PC-9 (cell line): ENCODE results near the gene ISOC1. TPM values are rescaled to one million over a fixed set of nuclear protein-coding genes. Genes with fewer than 3 reads are reported as not detected.

Experiments
- BruUV-seq: library from RNA; stranded (reverse); fragments of 400-500 nt; replicated peaks from 2 replicates; lab custom pipeline; 2021; lab: Mats Ljungman, UMichigan
- CTCF ChIA-PET: fragments of 300-600 bp; sonication (Branson Sonifier 250); formaldehyde crosslinking; loops from one replicate; lab custom pipeline; 2022; ENCODE audit warnings: antibody characterized with exemption; lab: Charles Lee
- POLR2A ChIA-PET: fragments of 300-600 bp; sonication (Branson Sonifier 250); formaldehyde crosslinking; loops from one replicate; lab custom pipeline; 2022; ENCODE audit warnings: antibody characterized with exemption; ENCODE audit not compliant: unreplicated experiment; lab: Charles Lee
- DNase-seq, 2 experiments: peaks; one replicate each; pipeline versions ENCODE4 v3.0.0 to v3.0.0-alpha.2; 2015 to 2022; ENCODE audit warnings: mixed read lengths in 1 of 2
- H2AFZ ChIP-seq: fragments of 200-600 bp; sonication (generic); 2 replicates; pipeline ENCODE4 v1.8.1; 2017; ENCODE audit warnings: antibody characterized with exemption
- H3F3A ChIP-seq: fragments of 200-600 bp; sonication (generic); 2 replicates; pipeline ENCODE4 v1.8.1; 2017; ENCODE audit warnings: antibody characterized with exemption, mild to moderate bottlenecking, low read depth; ENCODE audit not compliant: insufficient read depth
- H3K27ac ChIP-seq: fragments of 200-600 bp; sonication (generic); 2 replicates; pipeline ENCODE4 v1.6.1; 2016; ENCODE audit warnings: mixed run types
- H3K27me3 ChIP-seq: fragments of 200-600 bp; sonication (generic); 2 replicates; pipeline ENCODE4 v1.6.1; 2016; ENCODE audit warnings: low read depth, mixed run types; ENCODE audit not compliant: insufficient read depth
- H3K36me3 ChIP-seq: fragments of 200-600 bp; sonication (generic); 2 replicates; pipeline ENCODE4 v1.6.1; 2016; ENCODE audit warnings: low read depth, mixed run types
- H3K4me1 ChIP-seq: fragments of 200-600 bp; sonication (generic); replicated peaks from 2 replicates; pipeline ENCODE4 v1.6.1; 2016; ENCODE audit warnings: mixed run types; ENCODE audit not compliant: insufficient read depth
- H3K4me2 ChIP-seq: fragments of 200-600 bp; sonication (generic); 2 replicates; pipeline ENCODE4 v1.6.1; 2017; ENCODE audit warnings: mixed run types
- H3K4me3 ChIP-seq: fragments of 200-600 bp; sonication (generic); 2 replicates; pipeline ENCODE4 v1.6.1; 2016; ENCODE audit warnings: mixed run types
- H3K79me2 ChIP-seq: fragments of 200-600 bp; sonication (generic); 2 replicates; pipeline ENCODE4 v1.6.1; 2017; ENCODE audit warnings: low read depth, mixed run types
- H3K9me2 ChIP-seq: fragments of 200-600 bp; sonication (generic); 2 replicates; pipeline ENCODE4 v1.8.1; 2017; ENCODE audit warnings: mild to moderate bottlenecking; ENCODE audit not compliant: insufficient read depth
- H3K9me3 ChIP-seq: fragments of 200-600 bp; sonication (generic); 2 replicates; pipeline ENCODE4 v1.8.1; 2016; ENCODE audit warnings: low read depth; ENCODE audit not compliant: insufficient read depth
- H4K20me1 ChIP-seq: fragments of 200-600 bp; sonication (generic); 2 replicates; pipeline ENCODE4 v1.8.1; 2017; ENCODE audit not compliant: insufficient read depth
- CTCF ChIP-seq: fragments of 200-600 bp; sonication (generic); conservative IDR thresholded peaks from 2 replicates; pipeline ENCODE4 v1.6.1; 2017; ENCODE audit warnings: mixed run types, antibody characterized with exemption, mild to moderate bottlenecking, moderate library complexity
- EZH2 ChIP-seq: fragments of 200-600 bp; sonication (generic); IDR thresholded peaks from 2 replicates; pipeline ENCODE4 v1.8.0; 2017; ENCODE audit warnings: antibody characterized with exemption, low read depth
- intact Hi-C: fragments of 100-400 bp; cut with micrococcal nuclease; formaldehyde crosslinking; loops from one replicate; pipeline ENCODE4 v1.10.0; 2022; ENCODE audit not compliant: unreplicated experiment
- total RNA-seq: library from RNA; stranded (reverse); gene quantifications from 2 replicates; pipeline ENCODE4 v1.2.3, GENCODE V29; 2021

ISOC1 gene
- total RNA-seq, 1 experiment from 2014 or later = 7.5 TPM

GRCh38 chr5:129078247-129078646 is 16.3 kb upstream of the ISOC1 start:
- Histone ChIP-seq H3K4me3 (no peak overlapping the region), H3K4me2 (no peak overlapping the region), H2AFZ (no peak overlapping the region), H3K36me3 (no peaks in the 10 kb centered on the region), H3K4me1 (no peaks in the 10 kb centered on the region), H3F3A (no peaks in the 10 kb centered on the region), H3K79me2 (no peaks in the 10 kb centered on the region), H3K27me3 (no peaks in the 10 kb centered on the region), H4K20me1 (no peaks in the 10 kb centered on the region), H3K27ac (no peak overlapping the region), H3K9me2 (no peaks in the 10 kb centered on the region), H3K9me3 (no peaks in the 10 kb centered on the region)
- POLR2A ChIA-PET = no interaction called here
- CTCF ChIA-PET = no interaction called here
- BruUV-seq = no TSS peak
- no peak for DNase-seq
- intact Hi-C loops = no loop called here
- TF ChIP-seq EZH2 (no peak), CTCF (no peak)

GRCh38 chr5:129078660-129079059 is 15.9 kb upstream of the ISOC1 start:
- no peak overlapping the region for H3K27ac ChIP-seq
- no TSS peak for BruUV-seq
- intact Hi-C loops = no loop called here
- ChIA-PET POLR2A (no interaction called here), CTCF (no interaction called here)
- H3K4me3 ChIP-seq = no peak overlapping the region
- H3K9me3 ChIP-seq = no peaks in the 10 kb centered on the region
- no peak for DNase-seq
- no peaks in the 10 kb centered on the region for H3K4me1 ChIP-seq
- H3K27me3 ChIP-seq = no peaks in the 10 kb centered on the region
- no peaks in the 10 kb centered on the region for H3K79me2 ChIP-seq
- H2AFZ ChIP-seq = no peak overlapping the region
- H3K36me3 ChIP-seq = no peaks in the 10 kb centered on the region
- H3K4me2 ChIP-seq = no peak overlapping the region
- no peaks in the 10 kb centered on the region for H3K9me2 ChIP-seq
- H3F3A ChIP-seq = no peaks in the 10 kb centered on the region
- no peaks in the 10 kb centered on the region for H4K20me1 ChIP-seq
- TF ChIP-seq CTCF (no peak), EZH2 (no peak)

- H3K27ac ChIP-seq = no peak overlapping the region
- H4K20me1 ChIP-seq = no peaks in the 10 kb centered on the region
- intact Hi-C loops = no loop called here
- H3K27me3 ChIP-seq = no peaks in the 10 kb centered on the region
- no peak for DNase-seq
- TF ChIP-seq CTCF (no peak), EZH2 (no peak)
- ChIA-PET POLR2A (no interaction called here), CTCF (no interaction called here)
- H3K36me3 ChIP-seq = no peaks in the 10 kb centered on the region
- H2AFZ ChIP-seq = no peak overlapping the region
- no TSS peak for BruUV-seq
- no peaks in the 10 kb centered on the region for H3K9me3 ChIP-seq
- no peak overlapping the region for H3K4me3 ChIP-seq
- no peaks in the 10 kb centered on the region for H3K79me2 ChIP-seq
- no peaks in the 10 kb centered on the region for H3K4me1 ChIP-seq
- no peaks in the 10 kb centered on the region for H3K9me2 ChIP-seq
- no peaks in the 10 kb centered on the region for H3F3A ChIP-seq
- H3K4me2 ChIP-seq = no peak overlapping the region
These were observed 15.1 kb upstream of the ISOC1 start for GRCh38 chr5:129079496-129079895.
